VCaP (cell line): ENCODE results near the gene CBX2.
A peak's percentile ranks its signal among the peaks of the same experiment; 100 is the strongest.

Source experiments
- H3K27ac ChIP-seq: fragments of 450-650 bp; 2 replicates; pipeline ENCODE4 v1.5.1; 2017
- TF ChIP-seq, protein P1 (sequence below): fragments of 450-650 bp; conservative IDR thresholded peaks from 2 replicates; pipeline ENCODE4 v1.5.1; 2017; ENCODE audit warnings: mild to moderate bottlenecking, moderate library complexity

CBX2 gene

DNA sequence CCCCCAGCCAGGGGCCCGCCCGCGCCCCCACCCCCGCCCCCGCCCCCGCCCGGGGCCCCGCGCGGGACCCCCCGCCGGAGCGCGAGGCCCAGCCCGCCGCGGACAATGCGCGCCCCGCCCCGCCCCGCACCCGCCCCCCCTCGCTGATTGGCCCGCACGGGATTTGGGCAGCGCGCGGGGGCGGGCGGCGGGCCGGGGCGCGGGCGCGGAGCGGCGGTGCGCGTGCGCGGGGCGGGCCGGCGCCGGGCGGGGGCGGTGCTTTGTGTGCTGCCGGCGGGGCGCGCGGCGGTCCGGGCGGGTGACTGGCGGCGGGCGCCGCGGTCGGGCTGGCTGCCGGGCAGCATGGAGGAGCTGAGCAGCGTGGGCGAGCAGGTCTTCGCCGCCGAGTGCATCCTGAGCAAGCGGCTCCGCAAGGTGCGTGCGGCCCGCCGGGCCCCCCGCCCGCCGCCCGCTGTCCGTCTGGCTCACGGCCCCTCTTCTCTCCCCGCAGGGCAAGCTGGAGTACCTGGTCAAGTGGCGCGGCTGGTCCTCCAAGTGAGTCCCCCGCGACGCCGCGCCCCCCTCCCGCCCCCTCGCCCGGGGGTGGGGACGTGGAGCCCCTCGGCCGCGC lies at the start of gene CBX2:
CBX2 (plus strand) TSS at position 255 of the 610 bp plus-strand sequence; CDS start at position 343, 88 bp downstream.
- peak within 1 kb of the TSS; percentile 89 for H3K27ac ChIP-seq
- TF ChIP-seq, protein P1, sequence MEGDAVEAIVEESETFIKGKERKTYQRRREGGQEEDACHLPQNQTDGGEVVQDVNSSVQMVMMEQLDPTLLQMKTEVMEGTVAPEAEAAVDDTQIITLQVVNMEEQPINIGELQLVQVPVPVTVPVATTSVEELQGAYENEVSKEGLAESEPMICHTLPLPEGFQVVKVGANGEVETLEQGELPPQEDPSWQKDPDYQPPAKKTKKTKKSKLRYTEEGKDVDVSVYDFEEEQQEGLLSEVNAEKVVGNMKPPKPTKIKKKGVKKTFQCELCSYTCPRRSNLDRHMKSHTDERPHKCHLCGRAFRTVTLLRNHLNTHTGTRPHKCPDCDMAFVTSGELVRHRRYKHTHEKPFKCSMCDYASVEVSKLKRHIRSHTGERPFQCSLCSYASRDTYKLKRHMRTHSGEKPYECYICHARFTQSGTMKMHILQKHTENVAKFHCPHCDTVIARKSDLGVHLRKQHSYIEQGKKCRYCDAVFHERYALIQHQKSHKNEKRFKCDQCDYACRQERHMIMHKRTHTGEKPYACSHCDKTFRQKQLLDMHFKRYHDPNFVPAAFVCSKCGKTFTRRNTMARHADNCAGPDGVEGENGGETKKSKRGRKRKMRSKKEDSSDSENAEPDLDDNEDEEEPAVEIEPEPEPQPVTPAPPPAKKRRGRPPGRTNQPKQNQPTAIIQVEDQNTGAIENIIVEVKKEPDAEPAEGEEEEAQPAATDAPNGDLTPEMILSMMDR, result no peak

DNA sequence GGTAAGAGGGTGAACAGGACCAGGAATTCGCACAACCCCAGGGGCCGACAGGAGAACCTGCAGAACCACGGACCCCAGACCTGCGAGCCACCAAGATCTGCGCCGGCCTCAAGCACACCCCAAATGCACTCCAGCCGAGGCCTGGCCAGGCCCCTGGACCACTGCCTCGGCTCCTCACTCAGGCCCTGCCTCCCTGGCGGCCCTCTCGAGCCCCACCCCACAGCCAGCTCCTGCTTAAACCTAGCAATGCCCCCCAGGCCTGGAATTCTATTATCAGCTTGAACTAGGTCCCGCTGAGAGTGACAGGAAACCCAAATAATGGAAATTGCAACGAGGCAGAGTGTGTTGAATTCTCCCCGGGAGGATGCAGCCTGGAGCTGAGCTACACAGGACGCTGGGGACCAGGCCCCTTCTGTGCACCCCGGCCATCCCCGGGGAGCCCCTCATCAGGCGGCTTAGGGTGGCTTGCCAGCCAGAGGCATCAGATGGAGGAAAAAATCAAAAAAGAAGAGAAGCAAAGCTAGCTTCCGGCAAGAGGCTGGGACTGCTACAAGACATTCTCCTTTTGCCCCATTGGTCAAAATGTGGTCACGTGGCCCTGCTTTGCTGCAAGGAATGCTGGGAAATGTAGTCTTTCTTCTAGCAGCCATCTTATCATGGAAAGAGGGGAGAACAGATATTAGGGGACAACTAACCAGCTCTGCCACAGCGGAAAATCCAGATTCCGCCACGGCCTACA lies 49.6 kb upstream of the CBX2 start:
- H3K27ac ChIP-seq, result no peak overlapping the region
- TF ChIP-seq, protein P1, result no peak

DNA sequence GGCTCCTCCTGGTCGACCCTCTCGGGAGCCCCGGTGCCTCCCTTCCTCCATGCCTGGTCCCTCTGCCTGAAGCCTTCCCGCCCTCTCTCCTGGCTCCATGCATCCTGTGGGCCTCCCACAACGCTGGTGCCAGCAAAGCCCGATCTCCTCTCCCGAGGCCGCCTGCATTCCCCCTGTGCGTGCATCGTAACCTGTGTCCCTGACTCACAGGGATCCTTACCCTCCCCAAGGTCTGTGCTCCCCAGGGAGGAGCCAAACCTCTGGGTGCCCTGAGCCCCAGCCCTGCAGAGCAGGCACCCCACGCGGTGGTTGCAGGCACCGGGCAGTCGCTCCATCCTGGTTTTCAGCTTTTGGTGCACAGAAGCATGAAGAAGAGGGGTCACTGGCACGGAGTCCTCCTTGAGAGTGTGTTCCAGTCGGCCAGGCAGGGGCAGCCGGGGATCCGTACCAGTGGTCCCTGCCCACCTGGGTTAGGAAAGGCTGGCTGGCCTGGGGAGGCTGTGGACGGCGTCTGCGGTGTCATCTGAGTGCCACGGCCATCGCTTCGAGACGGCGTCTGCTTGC lies 49.0 kb upstream of the CBX2 start:
- H3K27ac ChIP-seq, result no peak overlapping the region
- TF ChIP-seq, protein P1, result no peak

DNA sequence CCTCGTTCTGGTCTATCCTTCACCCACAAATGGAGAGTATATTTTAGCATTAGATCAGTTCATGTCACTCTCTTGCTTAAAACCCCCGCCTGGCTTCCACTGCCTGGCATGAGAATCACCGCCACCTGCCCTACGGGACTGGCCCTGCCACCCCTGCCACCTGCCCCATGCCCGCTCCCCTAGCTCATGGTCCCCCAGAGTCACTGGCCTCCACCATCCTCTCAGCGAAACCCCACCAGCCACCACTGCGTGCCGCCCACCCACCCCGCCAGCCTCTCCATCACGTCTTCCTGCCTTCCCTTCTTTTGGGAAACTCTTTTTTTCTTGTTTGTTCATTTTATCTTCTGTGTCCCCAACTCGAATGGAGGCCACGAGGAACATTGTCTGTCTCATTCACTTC lies 48.2 kb upstream of the CBX2 start:
- TF ChIP-seq, protein P1, result no peak
- no peak overlapping the region for H3K27ac ChIP-seq

DNA sequence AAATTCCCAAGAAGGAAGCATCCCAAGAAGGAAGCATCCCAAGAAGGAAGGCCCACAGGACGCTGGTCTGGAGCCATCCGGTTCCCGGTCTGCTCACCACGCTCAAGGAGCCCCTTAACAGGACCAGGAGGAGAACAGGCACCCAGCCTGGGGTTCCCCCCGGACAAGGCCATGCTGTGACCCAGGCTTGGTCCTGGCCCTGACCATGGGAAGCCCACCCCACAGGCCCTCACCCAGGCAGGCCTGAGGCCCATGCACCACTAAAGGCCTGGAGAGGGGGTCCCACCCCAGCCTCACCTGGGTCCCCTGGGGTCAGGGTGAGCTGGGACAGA lies 47.5 kb upstream of the CBX2 start:
- no peak overlapping the region for H3K27ac ChIP-seq
- TF ChIP-seq, protein P1, result no peak

DNA sequence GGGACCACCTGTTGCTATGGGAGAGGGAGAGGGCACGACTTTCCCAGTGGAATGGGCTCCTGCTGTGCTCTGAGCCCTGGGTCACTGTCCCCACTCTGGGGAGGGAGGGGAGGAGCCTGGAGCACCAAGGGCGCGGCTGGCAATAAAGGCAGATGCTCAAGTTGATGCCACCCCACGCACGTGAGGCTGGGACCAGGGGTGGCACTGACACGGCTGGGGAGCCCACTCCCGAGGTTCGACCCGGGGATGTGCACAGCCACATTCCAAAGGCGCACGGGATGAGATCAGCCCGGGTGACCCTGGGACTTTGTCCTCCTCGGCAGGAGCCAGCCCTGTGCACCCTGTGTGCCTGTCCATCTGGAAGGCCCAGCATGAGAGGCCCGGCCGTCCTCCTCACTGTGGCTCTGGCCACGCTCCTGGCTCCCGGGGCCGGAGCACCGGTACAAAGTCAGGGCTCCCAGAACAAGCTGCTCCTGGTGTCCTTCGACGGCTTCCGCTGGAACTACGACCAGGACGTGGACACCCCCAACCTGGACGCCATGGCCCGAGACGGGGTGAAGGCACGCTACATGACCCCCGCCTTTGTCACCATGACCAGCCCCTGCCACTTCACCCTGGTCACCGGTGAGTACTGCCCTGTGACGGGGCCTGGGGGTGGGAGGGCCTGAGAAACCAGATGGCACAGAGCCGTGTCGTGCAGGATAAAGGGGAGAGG lies 47.0 kb upstream of the CBX2 start, which contains the start of gene ENPP7:
ENPP7 (plus strand) TSS at position 175 of the 715 bp plus-strand sequence; CDS start at position 372, 197 bp downstream.
- H3K27ac ChIP-seq, result no peak within 1 kb of the TSS
- TF ChIP-seq, protein P1, result no peak

DNA sequence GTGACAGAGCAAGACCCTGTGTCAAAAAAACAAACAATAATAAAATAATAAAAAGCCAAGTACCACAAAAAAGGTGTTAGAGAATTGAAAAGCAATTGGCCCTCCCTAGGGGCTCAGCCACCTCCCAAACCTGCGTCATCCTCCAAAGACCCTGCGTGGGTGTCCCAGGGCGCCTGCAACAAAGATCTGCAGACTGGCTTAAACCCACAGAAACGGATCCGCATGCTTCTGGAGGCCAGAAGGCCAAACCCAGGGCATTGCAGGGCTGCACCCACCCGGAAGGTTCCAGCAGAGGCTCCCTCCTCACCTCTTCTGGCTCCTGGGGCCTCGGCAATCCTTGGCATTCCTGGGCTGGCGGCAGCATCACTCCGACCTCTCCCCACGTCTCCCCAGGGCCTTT lies 45.7 kb upstream of the CBX2 start:
- peak overlapping the region; percentile 43 for H3K27ac ChIP-seq
- TF ChIP-seq, protein P1, result no peak
